Measurements from ENCODE around the gene GAPT.
A peak's percentile ranks its signal among the peaks of the same experiment; 100 is the strongest.

DNA sequence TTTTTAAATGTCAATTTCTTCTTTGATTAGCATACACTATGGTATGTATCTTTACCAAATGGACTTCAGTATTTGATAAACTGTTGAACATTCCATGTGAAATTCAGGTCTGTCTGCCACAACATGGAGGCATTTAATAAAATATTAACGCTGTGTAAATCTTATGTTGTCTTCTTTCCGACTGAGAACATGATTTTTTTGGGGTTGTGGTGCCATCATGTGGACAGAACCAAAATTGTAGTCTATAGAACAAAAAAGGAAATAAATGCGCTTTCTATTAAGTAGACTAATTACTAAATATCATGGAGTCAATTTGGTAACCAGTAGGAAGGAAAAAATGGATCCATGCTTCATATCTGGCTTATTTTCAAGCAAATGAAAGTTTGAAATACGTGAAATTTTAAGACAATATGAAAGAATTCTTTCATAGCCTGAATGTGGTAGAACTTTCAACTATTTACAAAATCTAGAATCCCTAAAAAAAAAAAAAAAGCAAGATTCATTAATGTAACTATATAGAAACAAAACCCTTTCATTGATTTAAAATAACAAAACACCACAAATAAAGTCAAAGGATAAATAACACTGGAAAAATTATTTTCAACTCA lies 28.5 kb upstream of the GAPT start:
- TF ChIP-seq, protein P1, sequence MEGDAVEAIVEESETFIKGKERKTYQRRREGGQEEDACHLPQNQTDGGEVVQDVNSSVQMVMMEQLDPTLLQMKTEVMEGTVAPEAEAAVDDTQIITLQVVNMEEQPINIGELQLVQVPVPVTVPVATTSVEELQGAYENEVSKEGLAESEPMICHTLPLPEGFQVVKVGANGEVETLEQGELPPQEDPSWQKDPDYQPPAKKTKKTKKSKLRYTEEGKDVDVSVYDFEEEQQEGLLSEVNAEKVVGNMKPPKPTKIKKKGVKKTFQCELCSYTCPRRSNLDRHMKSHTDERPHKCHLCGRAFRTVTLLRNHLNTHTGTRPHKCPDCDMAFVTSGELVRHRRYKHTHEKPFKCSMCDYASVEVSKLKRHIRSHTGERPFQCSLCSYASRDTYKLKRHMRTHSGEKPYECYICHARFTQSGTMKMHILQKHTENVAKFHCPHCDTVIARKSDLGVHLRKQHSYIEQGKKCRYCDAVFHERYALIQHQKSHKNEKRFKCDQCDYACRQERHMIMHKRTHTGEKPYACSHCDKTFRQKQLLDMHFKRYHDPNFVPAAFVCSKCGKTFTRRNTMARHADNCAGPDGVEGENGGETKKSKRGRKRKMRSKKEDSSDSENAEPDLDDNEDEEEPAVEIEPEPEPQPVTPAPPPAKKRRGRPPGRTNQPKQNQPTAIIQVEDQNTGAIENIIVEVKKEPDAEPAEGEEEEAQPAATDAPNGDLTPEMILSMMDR (IDR thresholded peaks at IDR 0.05): peak; percentile 33 to 73 (median 57)
- TF ChIP-seq POLR2A (IDR thresholded peaks at IDR 0.05): no peak
